ENCODE results near the gene HOXB5.
A peak's percentile ranks its signal among the peaks of the same experiment; 100 is the strongest.

HOXB5 gene

DNA sequence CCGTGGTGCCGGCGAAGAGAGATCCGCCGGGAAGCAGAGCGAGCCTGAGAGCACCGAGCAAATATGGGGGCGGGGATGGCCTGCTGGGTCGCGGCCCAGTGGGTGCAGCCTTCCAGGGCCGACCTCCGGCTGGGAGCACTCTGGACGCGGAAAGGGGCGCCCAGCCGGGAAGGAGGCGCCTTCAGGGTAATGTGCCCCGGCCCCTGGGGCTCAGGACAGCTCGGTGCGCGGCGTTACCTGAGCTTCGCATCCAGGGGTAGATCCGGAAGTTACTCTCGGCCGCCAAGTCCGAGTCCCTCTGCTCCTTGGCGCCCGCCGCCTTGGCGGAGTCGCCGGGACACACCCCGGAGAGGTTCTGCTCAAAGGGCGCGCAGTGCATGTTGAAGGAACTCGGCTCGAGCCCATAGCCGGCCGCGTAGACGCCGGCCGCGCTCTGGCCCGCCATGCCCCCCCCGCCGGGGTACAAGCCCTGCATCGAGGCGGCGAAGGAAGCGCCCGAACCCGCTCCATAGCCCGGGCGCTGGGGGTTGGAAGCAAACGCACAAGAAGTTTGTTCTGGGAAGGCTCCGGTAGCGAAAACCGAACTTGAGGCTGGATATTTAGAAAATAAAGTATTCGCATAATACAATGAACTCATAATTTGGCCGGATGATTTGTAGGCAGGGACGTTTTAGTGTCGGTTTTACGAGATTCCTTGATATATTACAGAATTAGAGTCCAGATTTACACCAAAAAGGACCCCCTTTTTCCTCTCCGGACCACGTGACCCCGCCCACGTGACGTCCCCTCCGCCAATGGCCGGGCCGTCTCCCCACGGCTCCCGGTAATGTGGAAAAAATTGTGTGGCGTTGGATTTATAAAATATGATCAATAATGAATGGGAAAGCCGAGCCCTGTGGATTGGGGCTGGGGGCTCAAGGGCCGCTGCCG, 17.0 kb upstream of the HOXB5 start, which contains the start of gene HOXB7 (continued):
- TF ChIP-seq, protein P1, sequence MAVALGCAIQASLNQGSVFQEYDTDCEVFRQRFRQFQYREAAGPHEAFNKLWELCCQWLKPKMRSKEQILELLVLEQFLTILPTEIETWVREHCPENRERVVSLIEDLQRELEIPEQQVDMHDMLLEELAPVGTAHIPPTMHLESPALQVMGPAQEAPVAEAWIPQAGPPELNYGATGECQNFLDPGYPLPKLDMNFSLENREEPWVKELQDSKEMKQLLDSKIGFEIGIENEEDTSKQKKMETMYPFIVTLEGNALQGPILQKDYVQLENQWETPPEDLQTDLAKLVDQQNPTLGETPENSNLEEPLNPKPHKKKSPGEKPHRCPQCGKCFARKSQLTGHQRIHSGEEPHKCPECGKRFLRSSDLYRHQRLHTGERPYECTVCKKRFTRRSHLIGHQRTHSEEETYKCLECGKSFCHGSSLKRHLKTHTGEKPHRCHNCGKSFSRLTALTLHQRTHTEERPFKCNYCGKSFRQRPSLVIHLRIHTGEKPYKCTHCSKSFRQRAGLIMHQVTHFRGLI (tag by site-specific recombination; IDR thresholded peaks at IDR 0.05), result peak; percentile 82
- TF ChIP-seq, protein P2, sequence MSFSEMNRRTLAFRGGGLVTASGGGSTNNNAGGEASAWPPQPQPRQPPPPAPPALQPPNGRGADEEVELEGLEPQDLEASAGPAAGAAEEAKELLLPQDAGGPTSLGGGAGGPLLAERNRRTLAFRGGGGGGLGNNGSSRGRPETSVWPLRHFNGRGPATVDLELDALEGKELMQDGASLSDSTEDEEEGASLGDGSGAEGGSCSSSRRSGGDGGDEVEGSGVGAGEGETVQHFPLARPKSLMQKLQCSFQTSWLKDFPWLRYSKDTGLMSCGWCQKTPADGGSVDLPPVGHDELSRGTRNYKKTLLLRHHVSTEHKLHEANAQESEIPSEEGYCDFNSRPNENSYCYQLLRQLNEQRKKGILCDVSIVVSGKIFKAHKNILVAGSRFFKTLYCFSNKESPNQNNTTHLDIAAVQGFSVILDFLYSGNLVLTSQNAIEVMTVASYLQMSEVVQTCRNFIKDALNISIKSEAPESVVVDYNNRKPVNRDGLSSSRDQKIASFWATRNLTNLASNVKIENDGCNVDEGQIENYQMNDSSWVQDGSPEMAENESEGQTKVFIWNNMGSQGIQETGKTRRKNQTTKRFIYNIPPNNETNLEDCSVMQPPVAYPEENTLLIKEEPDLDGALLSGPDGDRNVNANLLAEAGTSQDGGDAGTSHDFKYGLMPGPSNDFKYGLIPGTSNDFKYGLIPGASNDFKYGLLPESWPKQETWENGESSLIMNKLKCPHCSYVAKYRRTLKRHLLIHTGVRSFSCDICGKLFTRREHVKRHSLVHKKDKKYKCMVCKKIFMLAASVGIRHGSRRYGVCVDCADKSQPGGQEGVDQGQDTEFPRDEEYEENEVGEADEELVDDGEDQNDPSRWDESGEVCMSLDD (tag by site-specific recombination; IDR thresholded peaks at IDR 0.05), result peak; percentile 84

DNA sequence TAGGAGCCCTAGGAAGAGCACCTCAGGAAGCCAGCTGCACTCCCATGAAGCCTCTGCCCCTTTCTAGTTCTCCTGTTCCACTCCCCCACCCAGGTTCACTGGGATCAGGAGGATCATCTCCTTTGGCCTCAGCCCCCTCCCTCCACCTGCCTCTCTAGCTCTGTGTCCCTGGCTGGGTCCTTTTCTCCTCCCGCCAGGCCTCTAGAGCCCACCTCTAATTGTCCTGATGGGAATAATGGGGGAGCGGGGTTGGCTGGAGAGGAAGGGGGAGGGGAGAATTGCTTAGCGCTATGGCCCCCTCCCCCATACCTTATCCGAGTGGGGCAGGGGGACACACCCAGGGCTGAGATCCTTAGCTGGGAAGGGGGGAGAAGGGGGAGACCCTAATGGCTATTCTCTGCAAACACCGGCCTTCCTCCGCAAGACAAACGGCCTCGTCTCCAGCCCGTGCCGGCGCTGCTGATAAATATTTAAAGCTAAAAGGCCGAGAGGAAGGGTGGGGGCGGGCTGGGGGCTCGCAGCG, 16.2 kb upstream of the HOXB5 start:
- peaks cover 31% of the 10 kb centered on the region for H3K4me1 ChIP-seq (ENCODE audit: control insufficient read depth, insufficient read depth, low read length)
- H3K9me3 ChIP-seq (ENCODE audit: control insufficient read depth, insufficient read depth, low read depth, low read length), result no peaks in the 10 kb centered on the region
- TF ChIP-seq HOXC10 (CRISPR knock-in tag; IDR thresholded peaks at IDR 0.05) (no peak), SP3 (tag by site-specific recombination; IDR thresholded peaks at IDR 0.05) (peak; percentile 68; the same call in 1 of the 2 replicates), RBAK (tag by site-specific recombination; IDR thresholded peaks at IDR 0.05) (no peak), FEZF1 (tag by site-specific recombination; IDR thresholded peaks at IDR 0.05) (peak; percentile 10; the same call in 1 of the 2 replicates), ZNF341 (tag by site-specific recombination; IDR thresholded peaks at IDR 0.05; ENCODE audit: low read depth) (peak; percentile 61), IKZF3 (tag by site-specific recombination; IDR thresholded peaks at IDR 0.05) (peak; percentile 45), SP2 (tag by site-specific recombination; IDR thresholded peaks at IDR 0.05) (peak; percentile 36), ZNF423 (tag by site-specific recombination; IDR thresholded peaks at IDR 0.05) (no peak), ZNF768 (tag by site-specific recombination; IDR thresholded peaks at IDR 0.05) (no peak)
- TF ChIP-seq, protein P2 (tag by site-specific recombination; IDR thresholded peaks at IDR 0.05), result 0 out of 2 replicates have a peak, but pooled peaks have one; percentile 27
- TF ChIP-seq, protein P3, sequence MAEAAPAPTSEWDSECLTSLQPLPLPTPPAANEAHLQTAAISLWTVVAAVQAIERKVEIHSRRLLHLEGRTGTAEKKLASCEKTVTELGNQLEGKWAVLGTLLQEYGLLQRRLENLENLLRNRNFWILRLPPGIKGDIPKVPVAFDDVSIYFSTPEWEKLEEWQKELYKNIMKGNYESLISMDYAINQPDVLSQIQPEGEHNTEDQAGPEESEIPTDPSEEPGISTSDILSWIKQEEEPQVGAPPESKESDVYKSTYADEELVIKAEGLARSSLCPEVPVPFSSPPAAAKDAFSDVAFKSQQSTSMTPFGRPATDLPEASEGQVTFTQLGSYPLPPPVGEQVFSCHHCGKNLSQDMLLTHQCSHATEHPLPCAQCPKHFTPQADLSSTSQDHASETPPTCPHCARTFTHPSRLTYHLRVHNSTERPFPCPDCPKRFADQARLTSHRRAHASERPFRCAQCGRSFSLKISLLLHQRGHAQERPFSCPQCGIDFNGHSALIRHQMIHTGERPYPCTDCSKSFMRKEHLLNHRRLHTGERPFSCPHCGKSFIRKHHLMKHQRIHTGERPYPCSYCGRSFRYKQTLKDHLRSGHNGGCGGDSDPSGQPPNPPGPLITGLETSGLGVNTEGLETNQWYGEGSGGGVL (tag by site-specific recombination; IDR thresholded peaks at IDR 0.05), result peak; percentile 47
- TF ChIP-seq, protein P4, sequence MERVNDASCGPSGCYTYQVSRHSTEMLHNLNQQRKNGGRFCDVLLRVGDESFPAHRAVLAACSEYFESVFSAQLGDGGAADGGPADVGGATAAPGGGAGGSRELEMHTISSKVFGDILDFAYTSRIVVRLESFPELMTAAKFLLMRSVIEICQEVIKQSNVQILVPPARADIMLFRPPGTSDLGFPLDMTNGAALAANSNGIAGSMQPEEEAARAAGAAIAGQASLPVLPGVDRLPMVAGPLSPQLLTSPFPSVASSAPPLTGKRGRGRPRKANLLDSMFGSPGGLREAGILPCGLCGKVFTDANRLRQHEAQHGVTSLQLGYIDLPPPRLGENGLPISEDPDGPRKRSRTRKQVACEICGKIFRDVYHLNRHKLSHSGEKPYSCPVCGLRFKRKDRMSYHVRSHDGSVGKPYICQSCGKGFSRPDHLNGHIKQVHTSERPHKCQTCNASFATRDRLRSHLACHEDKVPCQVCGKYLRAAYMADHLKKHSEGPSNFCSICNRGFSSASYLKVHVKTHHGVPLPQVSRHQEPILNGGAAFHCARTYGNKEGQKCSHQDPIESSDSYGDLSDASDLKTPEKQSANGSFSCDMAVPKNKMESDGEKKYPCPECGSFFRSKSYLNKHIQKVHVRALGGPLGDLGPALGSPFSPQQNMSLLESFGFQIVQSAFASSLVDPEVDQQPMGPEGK (tag by site-specific recombination; IDR thresholded peaks at IDR 0.05), result peak; percentile 14; the same call in 1 of the 2 replicates
- ChIA-PET CTCF (interaction anchor here (0.6 to 2.4 kb wide), 12 partner anchors 8 to 922 kb away, joined by 3 to 12 read pairs (median 4); partner anchors contain the start of gene SCRN2), POLR2A (interaction anchor here (0.6 to 2.4 kb wide), 12 partner anchors 8 to 778 kb away, joined by 3 to 15 read pairs (median 4); partner anchors contain the start of genes HOXB9, LRRC46 and MRPL10)
- peaks cover 7 to 15% of the 10 kb centered on the region in 2 experiments for H3K36me3 ChIP-seq (ENCODE audit: control insufficient read depth in 2 of 2, insufficient read depth in 1 of 2, low read length in 2 of 2)
- peak overlapping the region; percentile 94 for H3K27ac ChIP-seq (ENCODE audit: extremely low read depth, low read depth, low read length)
- H3K4me3 ChIP-seq (ENCODE audit: low read depth, low read length), result peak overlapping the region; percentile 72
